HG02678 (cell line): ENCODE results near the gene CACNA1H.

Experiments
- ATAC-seq: cut with Tn5 transposase; IDR thresholded peaks from one replicate; pipeline ENCODE4 v1.9.1; 2021; ENCODE audit warnings: mild to moderate bottlenecking, moderate library complexity; ENCODE audit not compliant: unreplicated experiment

CACNA1H gene

DNA sequence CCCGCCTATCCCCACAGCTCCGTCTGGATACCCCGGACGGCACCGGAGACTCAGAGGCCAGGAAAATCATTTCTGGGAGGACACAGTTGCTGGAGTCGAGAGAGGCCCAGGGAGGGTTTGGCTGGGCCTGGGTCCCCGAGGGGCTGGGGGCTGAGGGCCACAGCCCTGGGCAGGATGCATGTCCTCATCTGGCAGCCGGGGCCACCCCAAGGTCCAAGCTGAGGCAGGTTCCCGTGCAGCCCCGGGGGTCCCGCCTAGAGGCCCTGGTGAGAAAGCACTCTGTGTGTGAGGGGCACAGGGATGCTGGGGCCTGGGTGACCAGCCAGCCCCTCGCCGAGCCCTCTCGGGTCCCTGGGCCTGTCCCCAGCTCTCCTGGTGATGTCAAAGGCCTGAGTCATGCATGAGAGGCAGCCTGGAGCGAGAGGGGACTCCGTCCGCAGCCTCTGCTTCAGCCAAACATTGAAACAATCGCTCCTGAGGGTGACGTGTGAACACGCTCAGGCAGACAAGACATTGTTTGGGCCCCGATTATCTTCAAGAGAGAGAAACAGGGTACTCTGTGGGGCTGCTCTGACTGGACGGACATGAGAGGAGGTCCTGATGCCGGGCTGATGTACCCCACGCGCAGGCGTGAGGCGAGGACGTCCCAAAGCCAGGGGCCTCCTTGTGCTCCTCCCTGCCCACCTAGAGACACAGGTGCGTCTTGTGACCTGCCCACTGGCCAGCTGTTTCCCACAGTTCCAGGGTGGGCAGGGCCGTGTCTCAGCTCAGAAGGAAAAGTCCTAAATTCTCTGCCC lies 31.1 kb upstream of the CACNA1H start:
- no peak for ATAC-seq

DNA sequence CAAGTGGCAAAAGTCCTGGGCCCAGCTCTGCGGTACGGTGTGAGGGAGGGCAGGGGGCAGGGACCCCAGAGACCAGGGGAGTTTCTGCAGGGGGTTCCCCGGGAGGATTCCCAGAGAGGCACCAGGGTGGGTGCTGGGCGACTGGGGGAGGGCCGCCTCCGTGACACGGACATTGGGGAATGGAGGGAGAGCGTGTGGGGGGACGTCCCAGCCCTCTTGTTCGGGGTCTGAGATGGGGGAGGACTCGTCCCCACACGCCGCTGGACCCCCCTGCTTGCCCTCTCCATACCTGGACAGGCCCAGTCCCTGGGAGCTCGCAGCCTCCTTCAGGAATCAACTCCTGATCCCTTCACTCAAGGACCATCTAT lies 30.5 kb upstream of the CACNA1H start:
- ATAC-seq = no peak

DNA sequence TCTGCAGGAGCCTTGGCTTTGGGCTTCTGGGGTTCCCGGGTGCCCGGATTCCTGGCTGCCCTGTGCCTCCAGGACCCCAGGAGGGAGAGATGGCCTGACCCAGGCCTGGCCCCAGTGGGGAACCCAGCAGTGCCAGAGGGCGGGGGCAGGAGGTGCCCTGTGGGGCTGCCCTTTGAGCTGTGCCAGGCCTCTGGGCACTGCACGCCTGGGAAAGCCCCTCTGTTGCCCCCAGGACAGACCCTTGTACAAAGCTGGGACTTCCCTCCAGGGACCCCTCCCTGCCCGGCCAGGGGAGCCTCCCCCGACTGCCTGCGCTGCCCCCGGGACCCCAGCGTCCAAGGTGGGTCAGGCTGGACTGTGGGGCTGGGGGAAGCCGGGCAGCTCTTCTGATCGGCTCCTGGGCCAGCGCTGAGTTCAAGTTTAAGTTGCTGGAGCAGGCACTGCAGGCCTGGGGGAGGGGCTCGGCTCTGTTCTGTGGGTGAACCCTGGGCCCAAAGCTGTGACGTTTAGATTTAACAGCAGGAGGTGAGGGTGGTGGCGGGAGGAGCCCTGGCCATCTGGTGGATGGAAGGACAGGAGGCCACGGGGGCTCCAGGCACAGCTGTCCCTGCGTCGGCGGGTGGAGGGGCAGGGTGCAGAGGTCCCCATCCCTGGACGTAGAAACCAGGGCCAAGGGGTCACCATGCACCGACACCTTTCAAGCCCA lies 29.2 kb upstream of the CACNA1H start:
- ATAC-seq = no peak

- no peak for ATAC-seq
Observed at GRCh38 chr16:1124291-1124690, 28.6 kb upstream of the CACNA1H start.

- no peak for ATAC-seq
Observed at GRCh38 chr16:1124795-1125194, 28.1 kb upstream of the CACNA1H start.

DNA sequence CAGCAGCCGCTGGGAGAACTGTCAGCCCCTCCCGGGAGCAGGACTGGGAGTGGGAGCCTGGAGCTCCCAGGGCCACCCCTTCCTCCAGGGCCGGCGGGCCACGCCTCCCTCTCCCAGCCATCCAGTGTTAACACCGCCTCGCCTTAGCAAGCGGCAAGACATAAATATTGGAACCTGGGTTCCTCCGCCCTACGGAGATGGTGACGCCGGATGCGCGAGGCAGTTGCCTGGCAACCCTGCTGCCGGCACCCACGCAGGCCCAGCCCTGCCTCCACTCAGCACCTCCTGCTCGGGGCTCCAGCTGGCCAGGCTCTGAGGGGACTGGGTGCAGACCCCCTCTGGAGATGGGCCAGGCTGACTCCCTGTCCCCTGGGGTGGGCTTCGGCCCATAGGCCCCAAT lies 27.4 kb upstream of the CACNA1H start:
- no peak for ATAC-seq

DNA sequence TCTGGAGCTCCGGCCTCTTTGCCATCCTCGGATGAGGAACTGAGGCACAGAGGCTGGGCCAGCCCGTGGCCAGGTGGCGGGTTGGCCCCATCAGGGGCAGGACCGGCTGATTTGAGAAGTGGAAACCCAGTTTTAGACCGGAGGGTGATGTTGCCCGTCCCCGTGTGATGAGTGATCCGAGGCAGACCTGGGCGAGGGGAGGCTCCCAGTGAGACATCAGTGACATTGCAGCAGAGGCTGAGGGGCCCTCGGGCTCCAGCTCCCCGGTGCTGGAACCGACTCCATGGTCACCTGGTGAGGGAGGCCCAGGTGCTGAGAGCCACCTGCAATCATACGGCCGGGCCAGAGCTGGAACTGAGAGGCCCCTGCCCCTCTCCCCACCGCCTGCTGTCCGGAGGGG lies 26.9 kb upstream of the CACNA1H start:
- no peak for ATAC-seq

GRCh38 chr16:1126586-1126985 lies 26.3 kb upstream of the CACNA1H start:
- ATAC-seq = no peak

GRCh38 chr16:1127101-1127500 lies 25.8 kb upstream of the CACNA1H start:
- no peak for ATAC-seq

DNA sequence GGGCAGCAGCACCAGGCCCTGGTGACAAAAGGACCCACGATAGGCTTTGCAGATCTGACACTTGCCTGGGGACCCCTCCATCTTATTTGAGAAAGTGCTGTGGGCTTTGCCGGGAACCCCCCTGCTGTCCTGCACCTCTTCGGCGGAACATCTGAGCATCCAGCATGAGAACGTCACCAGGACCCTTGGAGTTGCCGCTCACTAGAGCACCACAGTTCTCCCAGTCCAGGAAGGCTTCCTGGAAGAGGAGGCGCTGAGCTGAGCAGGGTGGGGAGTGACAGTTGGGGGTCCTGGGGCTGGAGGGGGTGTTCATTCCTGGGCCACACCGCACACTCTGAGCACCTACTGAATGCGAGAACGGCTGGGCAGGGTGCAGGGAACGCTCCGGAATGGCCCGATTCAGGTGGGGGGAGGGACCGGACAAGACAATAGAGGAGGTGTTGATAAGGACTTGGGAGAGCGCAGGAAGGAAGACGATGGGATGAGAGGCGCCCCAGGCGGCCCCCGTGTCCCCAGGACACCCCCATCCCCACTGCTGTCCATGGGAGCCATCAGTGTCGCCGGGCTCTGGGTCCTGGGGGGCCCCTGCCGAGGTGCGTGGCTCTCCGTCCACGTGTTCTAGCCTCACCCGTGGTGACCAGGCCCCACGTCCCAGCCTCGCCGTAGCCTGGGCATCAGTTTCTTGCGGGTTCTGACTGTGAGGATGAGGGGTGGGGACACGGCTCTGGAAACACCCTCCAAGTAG lies 24.8 kb upstream of the CACNA1H start:
- no peak for ATAC-seq

GRCh38 chr16:1129106-1129960 lies 23.6 kb upstream of the CACNA1H start:
- ATAC-seq = no peak

DNA sequence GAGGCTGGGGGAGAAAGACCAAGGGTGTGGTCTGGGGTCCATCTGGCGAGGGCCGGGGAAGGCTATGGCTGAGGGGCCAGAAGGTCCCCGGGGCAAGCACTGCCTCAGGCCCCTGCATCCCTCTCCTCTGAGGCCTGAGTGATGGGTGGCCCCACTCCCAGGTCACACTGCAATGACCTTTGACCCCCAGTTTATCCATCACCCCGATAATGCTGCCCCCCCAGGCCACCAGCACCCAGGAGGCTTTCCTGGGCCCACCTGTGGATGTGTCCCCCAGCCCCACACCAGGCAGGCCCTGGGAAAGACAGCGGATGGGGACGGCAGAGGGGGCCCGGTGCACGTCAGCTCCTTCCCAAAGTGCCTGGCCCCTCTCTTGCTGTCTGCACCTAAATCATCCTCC lies 22.5 kb upstream of the CACNA1H start:
- no peak for ATAC-seq

DNA sequence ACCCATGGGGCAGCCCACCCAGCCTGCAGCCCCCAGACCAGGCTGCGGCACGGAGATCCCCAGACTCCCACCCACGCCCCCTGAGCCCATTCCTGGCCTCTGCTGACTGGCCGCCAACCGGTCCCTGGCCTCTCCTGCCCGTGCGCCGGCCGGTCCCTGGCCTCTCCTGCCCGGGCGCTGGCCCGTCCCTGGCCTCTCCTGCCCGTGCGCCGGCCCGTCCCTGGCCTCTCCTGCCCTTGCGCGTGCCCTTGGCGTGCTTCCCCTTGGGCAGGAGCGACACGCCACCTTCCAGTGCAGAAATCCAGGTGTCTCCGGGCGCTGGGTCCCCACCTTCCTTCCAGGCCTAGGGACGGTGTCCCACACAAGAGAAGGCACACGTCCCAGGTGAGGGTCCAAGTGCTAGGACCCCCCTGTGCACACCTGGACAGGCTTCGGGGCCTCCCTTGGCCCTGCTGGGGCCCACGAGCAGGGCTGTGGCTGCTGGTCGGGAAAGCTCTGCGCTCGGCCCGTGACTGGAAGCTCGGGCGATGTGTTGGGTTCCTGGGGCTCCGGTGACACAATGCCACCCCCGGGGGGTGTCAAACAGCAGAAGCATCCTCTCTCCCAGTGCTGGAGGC lies 21.4 kb upstream of the CACNA1H start:
- no peak for ATAC-seq

DNA sequence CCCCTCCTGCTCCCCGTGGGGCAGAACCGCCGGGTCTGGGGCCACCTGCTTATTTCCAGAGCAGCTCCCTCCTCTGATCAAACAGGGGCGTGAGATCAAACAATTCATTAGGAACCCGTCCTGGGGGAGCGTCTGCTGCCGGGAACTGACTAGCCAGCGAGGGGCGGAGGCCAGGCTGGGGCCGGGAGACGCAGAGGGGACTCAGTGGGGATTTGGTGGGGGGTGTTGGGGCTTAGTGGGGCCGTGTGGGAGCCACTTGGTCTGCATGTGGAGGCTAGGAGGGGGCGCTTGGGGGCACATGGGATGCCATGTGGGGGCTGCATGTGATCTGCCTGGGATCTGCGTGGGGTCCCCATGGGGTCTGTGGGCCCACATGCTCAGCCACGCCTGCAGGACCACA lies 20.5 kb upstream of the CACNA1H start:
- ATAC-seq = no peak

DNA sequence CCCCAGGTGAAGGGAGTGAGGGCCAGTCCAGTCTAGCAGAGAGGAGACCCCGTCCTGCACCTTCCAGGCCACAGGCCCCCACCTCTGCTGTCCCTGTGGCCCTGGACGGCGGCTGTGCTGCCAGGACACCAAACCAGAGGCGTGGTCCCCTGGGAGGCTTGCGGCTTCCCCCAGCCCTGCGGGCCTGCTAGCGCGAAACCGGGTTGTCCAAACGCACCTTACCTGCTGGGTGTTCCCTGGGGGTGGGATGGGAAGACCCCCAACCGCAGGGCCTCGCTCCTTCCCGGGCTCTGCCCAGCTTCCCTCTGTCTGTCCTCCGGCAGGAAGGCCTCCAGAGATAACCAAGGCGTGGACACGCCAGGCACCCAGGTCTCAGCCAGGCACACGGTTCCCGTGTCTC lies 19.6 kb upstream of the CACNA1H start:
- ATAC-seq = no peak

GRCh38 chr16:1133810-1134520 lies 18.9 kb upstream of the CACNA1H start:
- no peak for ATAC-seq

- no peak for ATAC-seq
Observed at GRCh38 chr16:1134776-1135458, 18.0 kb upstream of the CACNA1H start.

- ATAC-seq = no peak
Observed at GRCh38 chr16:1135459-1135825, 17.5 kb upstream of the CACNA1H start.

- no peak for ATAC-seq
Observed at GRCh38 chr16:1137604-1138003, 15.3 kb upstream of the CACNA1H start.
